Measurements from ENCODE around the gene SUSD3. TPM values are rescaled to one million over a fixed set of nuclear protein-coding genes. Genes with fewer than 3 reads are reported as not detected.

The SUSD3 gene
- total RNA-seq, 1 experiment from 2014 or later: 9.0 TPM

DNA sequence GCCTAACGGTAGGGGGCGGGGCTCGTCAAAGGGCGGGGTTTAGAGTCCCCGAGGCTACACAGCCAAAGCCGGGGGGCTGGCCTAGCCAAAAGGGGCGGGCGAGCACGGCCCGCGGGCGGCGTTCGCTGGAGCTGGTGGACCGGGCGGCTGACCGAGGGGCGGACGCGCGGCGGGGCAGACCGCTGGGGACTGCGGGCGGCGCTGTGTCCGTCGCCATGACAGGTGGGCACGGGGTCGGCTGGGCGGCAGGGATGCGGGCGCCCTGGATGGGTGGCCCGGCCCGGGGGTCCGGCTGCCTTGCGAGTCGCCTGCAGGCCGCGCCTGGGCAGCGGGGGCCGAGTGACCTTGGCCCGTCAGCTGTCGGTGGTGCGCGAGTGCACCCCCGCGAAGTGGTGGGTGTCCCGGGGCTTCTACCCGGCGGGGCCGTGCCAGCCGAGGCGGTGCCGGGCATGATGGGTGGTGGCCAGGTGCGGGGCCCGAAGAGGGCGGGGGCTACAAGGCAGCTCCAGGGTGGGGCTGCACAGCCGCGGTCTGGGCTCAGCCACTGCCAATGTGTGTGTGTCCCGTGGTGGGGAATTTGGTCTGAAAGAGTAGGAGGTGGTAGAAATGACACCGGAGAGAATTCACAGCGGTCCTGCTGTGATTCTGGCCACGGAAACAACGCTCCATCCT is 37.8 kb downstream of the SUSD3 start, which contains the start of gene CARD19:
Gene CARD19 (plus strand): TSS at position 87 of the 672 bp plus-strand sequence. CDS start 129 bp downstream, at position 216.
- H4K91ac ChIP-seq (ENCODE audit: insufficient read length, low read depth, low read length): no peak within 1 kb of the TSS
- peak within 1 kb of the TSS; percentile 21 to 91 (median 90); a peak in 4 of 7 replicates for H3K27ac Mint-ChIP-seq
- H4K8ac ChIP-seq (replicated peaks; ENCODE audit: insufficient read length, low read depth, low read length): no peak within 1 kb of the TSS
- no peak within 1 kb of the TSS for H3K56ac ChIP-seq (ENCODE audit: insufficient read length, low read depth, low read length)
- no peaks in the 10 kb centered on the region for H3K79me1 ChIP-seq (ENCODE audit: insufficient read depth, low read depth, low read length, poor library complexity, severe bottlenecking)
- peak within 1 kb of the TSS; percentile 89 for H3K4me2 ChIP-seq (ENCODE audit: insufficient read depth, insufficient read length, low read length)
- H3K9me3 ChIP-seq (ENCODE audit: control insufficient read depth, low read depth, low read length): no peaks in the 10 kb centered on the region
- H3K4ac ChIP-seq (ENCODE audit: low read depth, low read length): no peak within 1 kb of the TSS
- H3K18ac ChIP-seq (ENCODE audit: insufficient read length, low read depth, low read length): peak within 1 kb of the TSS; percentile 18
- no peak within 1 kb of the TSS for H2BK12ac ChIP-seq (ENCODE audit: insufficient read length, low read depth, low read length)
- H3K9ac ChIP-seq (ENCODE audit: extremely low read depth, insufficient read length, low read length): peak within 1 kb of the TSS; percentile 47
- H2BK120ac ChIP-seq (ENCODE audit: low read depth, low read length, poor library complexity, severe bottlenecking): no peak within 1 kb of the TSS
- no peak within 1 kb of the TSS for H2AK5ac ChIP-seq (ENCODE audit: insufficient read length, low read length)
- no CpG with 5 or more reads among the region's 65 CpGs for WGBS (ENCODE audit: extremely low coverage, insufficient read length, low lambda C conversion rate)
- DNase-seq: no peak
- peak within 1 kb of the TSS; percentile 70 for H3K14ac ChIP-seq (ENCODE audit: insufficient read depth, low read length)
- H3T11ph ChIP-seq (ENCODE audit: low read length): no peak within 1 kb of the TSS
- H4K5ac ChIP-seq (ENCODE audit: insufficient read length, low read depth, low read length): peak within 1 kb of the TSS; percentile 2
- peak within 1 kb of the TSS; percentile 37 for H3K27ac ChIP-seq (ENCODE audit: insufficient read length, low read depth, low read length)
- peaks cover 9% of the 10 kb centered on the region for H3K23me2 ChIP-seq (ENCODE audit: insufficient read length, low read depth, low read length, poor library complexity, severe bottlenecking)
- no peaks in the 10 kb centered on the region for H3K79me2 ChIP-seq (ENCODE audit: insufficient read depth, low read length)
- H3K23ac ChIP-seq (ENCODE audit: insufficient read length, low read depth, low read length): no peak within 1 kb of the TSS
- peak within 1 kb of the TSS; percentile 79 to 87 for H3K4me3 Mint-ChIP-seq
- no peak within 1 kb of the TSS for H2BK15ac ChIP-seq (ENCODE audit: low read depth, low read length)
- no peak within 1 kb of the TSS for H2BK20ac ChIP-seq (ENCODE audit: low read depth, low read length, poor library complexity, severe bottlenecking)
- TF ChIP-seq, protein P1, sequence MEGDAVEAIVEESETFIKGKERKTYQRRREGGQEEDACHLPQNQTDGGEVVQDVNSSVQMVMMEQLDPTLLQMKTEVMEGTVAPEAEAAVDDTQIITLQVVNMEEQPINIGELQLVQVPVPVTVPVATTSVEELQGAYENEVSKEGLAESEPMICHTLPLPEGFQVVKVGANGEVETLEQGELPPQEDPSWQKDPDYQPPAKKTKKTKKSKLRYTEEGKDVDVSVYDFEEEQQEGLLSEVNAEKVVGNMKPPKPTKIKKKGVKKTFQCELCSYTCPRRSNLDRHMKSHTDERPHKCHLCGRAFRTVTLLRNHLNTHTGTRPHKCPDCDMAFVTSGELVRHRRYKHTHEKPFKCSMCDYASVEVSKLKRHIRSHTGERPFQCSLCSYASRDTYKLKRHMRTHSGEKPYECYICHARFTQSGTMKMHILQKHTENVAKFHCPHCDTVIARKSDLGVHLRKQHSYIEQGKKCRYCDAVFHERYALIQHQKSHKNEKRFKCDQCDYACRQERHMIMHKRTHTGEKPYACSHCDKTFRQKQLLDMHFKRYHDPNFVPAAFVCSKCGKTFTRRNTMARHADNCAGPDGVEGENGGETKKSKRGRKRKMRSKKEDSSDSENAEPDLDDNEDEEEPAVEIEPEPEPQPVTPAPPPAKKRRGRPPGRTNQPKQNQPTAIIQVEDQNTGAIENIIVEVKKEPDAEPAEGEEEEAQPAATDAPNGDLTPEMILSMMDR (conservative IDR thresholded peaks at IDR 0.05): no peak
- H3K4me1 Mint-ChIP-seq: peaks cover 11 to 15% of the 10 kb centered on the region in 2 experiments
- no peaks in the 10 kb centered on the region for H3K27me3 ChIP-seq (ENCODE audit: insufficient read depth, low read length)
- H3K36me3 Mint-ChIP-seq (ENCODE audit: insufficient read depth in 1 of 3, low read depth in 3 of 3): peaks cover 0 to 2% (median 0%) of the 10 kb centered on the region in 3 experiments; a peak in 1 of 7 replicates
- no peak within 1 kb of the TSS for H2BK5ac ChIP-seq (ENCODE audit: insufficient read length, low read length)
- no peak within 1 kb of the TSS for H2AFZ ChIP-seq (ENCODE audit: low read length)
- no peaks in the 10 kb centered on the region; the same call in 1 of the 2 replicates for H3K4me1 ChIP-seq (ENCODE audit: insufficient read depth, low read length)
- peaks cover 3% of the 10 kb centered on the region for H4K20me1 ChIP-seq (ENCODE audit: control insufficient read depth, insufficient read depth, insufficient read length)
- no peaks in the 10 kb centered on the region; a peak in 1 of 5 replicates for H3K9me3 Mint-ChIP-seq
- H3K27me3 Mint-ChIP-seq (ENCODE audit: low read depth): peaks cover 2% of the 10 kb centered on the region

Data from H9 (cell line).